Measurements from ENCODE around the gene PTPN23. TPM values are rescaled to one million over a fixed set of nuclear protein-coding genes. Genes with fewer than 3 reads are reported as not detected.

Gene PTPN23
- total and polyA plus RNA-seq, 9 of the 15 experiments (the other 6 are each of a cell fraction or from before 2014, with no cell fraction given), result 0.41 to 58.7 (median 7.2) TPM

DNA sequence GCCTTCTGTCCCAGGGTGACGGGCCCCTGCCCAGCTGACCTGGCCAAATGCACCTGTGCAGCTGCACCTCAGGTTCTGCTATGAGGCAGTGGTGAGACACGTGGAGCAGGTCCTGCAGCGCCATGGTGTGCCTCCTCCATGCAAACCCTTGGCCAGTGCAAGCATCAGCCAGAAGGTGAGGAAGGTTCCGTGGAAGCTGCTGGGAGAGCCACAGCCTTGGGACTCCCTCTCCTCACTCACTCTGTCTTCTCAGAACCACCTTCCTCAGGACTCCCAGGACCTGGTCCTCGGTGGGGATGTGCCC lies 31.6 kb downstream of the PTPN23 start:
- CTCF ChIA-PET (ENCODE audit: low intra/inter-chr PET ratio), result no interaction called here

DNA sequence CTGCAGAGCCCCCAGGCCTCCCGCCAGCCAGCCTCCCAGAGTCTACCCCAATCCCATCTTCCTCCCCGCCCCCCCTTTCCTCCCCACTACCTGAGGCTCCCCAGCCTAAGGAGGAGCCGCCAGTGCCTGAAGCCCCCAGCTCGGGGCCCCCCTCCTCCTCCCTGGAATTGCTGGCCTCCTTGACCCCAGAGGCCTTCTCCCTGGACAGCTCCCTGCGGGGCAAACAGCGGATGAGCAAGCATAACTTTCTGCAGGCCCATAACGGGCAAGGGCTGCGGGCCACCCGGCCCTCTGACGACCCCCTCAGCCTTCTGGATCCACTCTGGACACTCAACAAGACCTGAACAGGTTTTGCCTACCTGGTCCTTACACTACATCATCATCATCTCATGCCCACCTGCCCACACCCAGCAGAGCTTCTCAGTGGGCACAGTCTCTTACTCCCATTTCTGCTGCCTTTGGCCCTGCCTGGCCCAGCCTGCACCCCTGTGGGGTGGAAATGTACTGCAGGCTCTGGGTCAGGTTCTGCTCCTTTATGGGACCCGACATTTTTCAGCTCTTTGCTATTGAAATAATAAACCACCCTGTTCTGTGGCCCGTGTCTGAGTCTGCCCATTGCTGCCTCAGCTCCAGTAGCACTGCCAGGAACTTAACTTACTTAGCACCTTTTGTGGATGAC lies 32.2 kb downstream of the PTPN23 start:
- no peak overlapping the region for H3K4me3 ChIP-seq
- ATAC-seq (peak; percentile 13), FAIRE-seq (no peak), DNase-seq (ENCODE audit: extremely low read depth in 1 of 4, low spot score in 3 of 4) (peak in 2 of 4 experiments; percentile 22 to 53)
- CTCF ChIA-PET (ENCODE audit: low intra/inter-chr PET ratio), result no interaction called here
- peaks cover 9% of the 10 kb centered on the region; the same call in 1 of the 2 replicates for H4K20me1 ChIP-seq (replicated peaks; ENCODE audit: control insufficient read depth, insufficient read depth, low read length)
- H3K9ac ChIP-seq (ENCODE audit: insufficient read depth in 1 of 2, low read depth in 2 of 2, low read length in 2 of 2), result no peak overlapping the region
- no peaks in the 10 kb centered on the region for H3K9me3 ChIP-seq (replicated peaks; ENCODE audit: control insufficient read depth, insufficient read depth, low read depth, low read length)
- in situ Hi-C loops (cut with MboI), result no loop called here
- BruUV-seq (replicated peaks), result TSS peak; percentile 29
- no peaks in the 10 kb centered on the region for H3K79me2 ChIP-seq (ENCODE audit: control insufficient read depth, insufficient read depth, low read length)
- H3K4me1 ChIP-seq (replicated peaks in 1 of 2; ENCODE audit: control insufficient read depth in 2 of 2, insufficient read depth in 2 of 2, low read length in 2 of 2), result peaks cover 0 to 44% of the 10 kb centered on the region in 2 experiments; a peak in 1 of 5 replicates
- no peaks in the 10 kb centered on the region for H3K27me3 ChIP-seq (ENCODE audit: control insufficient read depth in 2 of 2, insufficient read depth in 2 of 2, low read length in 2 of 2)
- 86% methylated on average over 9 of the region's 12 CpGs for WGBS (ENCODE audit: insufficient coverage, low coverage, missing lambda C conversion rate)
- peaks cover 89% of the 10 kb centered on the region; the same call in 2 of the 3 replicates for H3K36me3 ChIP-seq (ENCODE audit: control insufficient read depth, insufficient read depth, low read length)
- H3K4me2 ChIP-seq (ENCODE audit: insufficient read depth, low read length), result no peak overlapping the region
- POLR2A ChIA-PET, result interaction anchor here (0.6 to 1.4 kb wide), 4 partner anchors 9 to 384 kb away, joined by 3 to 4 read pairs (median 4); no protein-coding TSS in a partner anchor
- no peak overlapping the region for H3K27ac ChIP-seq (ENCODE audit: extremely low read depth, low read depth, low read length)
- no peak overlapping the region for H2AFZ ChIP-seq (ENCODE audit: low read depth, low read length)
- H3K9me1 ChIP-seq (ENCODE audit: control insufficient read depth, insufficient read depth, low read length), result no peaks in the 10 kb centered on the region
- intact Hi-C loops (cut with micrococcal nuclease), result no loop called here
- TF ChIP-seq BRD4 (IDR thresholded peaks at IDR 0.05), result no peak
- peak; percentile 11; the same call in 1 of the 2 replicates for TF ChIP-seq POLR2G (IDR thresholded peaks at IDR 0.05; ENCODE audit: low read depth, low read length)
- TF ChIP-seq SAFB (IDR thresholded peaks at IDR 0.05; ENCODE audit: borderline replicate concordance, low read depth, low read length), result peak; percentile 62; the same call in 1 of the 2 replicates
- TF ChIP-seq POLR2AphosphoS5 (IDR thresholded peaks at IDR 0.05; ENCODE audit: control insufficient read depth, insufficient read depth, low read depth, low read length), result peak; percentile 47; the same call in 1 of the 2 replicates
- 0 out of 2 replicates have a peak, but pooled peaks have one; percentile 14 for TF ChIP-seq POLR2AphosphoS2 (IDR thresholded peaks at IDR 0.05; ENCODE audit: low read length)
- TF ChIP-seq, protein P1, sequence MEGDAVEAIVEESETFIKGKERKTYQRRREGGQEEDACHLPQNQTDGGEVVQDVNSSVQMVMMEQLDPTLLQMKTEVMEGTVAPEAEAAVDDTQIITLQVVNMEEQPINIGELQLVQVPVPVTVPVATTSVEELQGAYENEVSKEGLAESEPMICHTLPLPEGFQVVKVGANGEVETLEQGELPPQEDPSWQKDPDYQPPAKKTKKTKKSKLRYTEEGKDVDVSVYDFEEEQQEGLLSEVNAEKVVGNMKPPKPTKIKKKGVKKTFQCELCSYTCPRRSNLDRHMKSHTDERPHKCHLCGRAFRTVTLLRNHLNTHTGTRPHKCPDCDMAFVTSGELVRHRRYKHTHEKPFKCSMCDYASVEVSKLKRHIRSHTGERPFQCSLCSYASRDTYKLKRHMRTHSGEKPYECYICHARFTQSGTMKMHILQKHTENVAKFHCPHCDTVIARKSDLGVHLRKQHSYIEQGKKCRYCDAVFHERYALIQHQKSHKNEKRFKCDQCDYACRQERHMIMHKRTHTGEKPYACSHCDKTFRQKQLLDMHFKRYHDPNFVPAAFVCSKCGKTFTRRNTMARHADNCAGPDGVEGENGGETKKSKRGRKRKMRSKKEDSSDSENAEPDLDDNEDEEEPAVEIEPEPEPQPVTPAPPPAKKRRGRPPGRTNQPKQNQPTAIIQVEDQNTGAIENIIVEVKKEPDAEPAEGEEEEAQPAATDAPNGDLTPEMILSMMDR (IDR thresholded peaks at IDR 0.05 in 2 of 3, conservative IDR thresholded peaks at IDR 0.05 in 1 of 3; ENCODE audit: insufficient read depth in 2 of 3, low read depth in 1 of 3, low read length in 3 of 3), result peak in 2 of 3 experiments; percentile 15 to 29; a peak in 2 of 6 replicates
- TF ChIP-seq STAG1 (CRISPR knock-in tag; IDR thresholded peaks at IDR 0.05; ENCODE audit: borderline replicate concordance), result 0 out of 2 replicates have a peak, but pooled peaks have one; percentile 21
- no peak for TF ChIP-seq ZNF143 (CRISPR knock-in tag; IDR thresholded peaks at IDR 0.05)
- TF ChIP-seq, protein P2, sequence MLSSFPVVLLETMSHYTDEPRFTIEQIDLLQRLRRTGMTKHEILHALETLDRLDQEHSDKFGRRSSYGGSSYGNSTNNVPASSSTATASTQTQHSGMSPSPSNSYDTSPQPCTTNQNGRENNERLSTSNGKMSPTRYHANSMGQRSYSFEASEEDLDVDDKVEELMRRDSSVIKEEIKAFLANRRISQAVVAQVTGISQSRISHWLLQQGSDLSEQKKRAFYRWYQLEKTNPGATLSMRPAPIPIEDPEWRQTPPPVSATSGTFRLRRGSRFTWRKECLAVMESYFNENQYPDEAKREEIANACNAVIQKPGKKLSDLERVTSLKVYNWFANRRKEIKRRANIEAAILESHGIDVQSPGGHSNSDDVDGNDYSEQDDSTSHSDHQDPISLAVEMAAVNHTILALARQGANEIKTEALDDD (IDR thresholded peaks at IDR 0.05), result no peak

More for the DNA sequence above, 31.6 kb downstream of the PTPN23 start:
- Histone ChIP-seq H3K27me3 (ENCODE audit: control insufficient read depth in 2 of 2, insufficient read depth in 2 of 2, low read length in 2 of 2) (no peaks in the 10 kb centered on the region), H3K9me1 (ENCODE audit: control insufficient read depth, insufficient read depth, low read length) (no peaks in the 10 kb centered on the region), H2AFZ (ENCODE audit: low read depth, low read length) (no peak overlapping the region), H3K4me1 (replicated peaks in 1 of 2; ENCODE audit: control insufficient read depth in 2 of 2, insufficient read depth in 2 of 2, low read length in 2 of 2) (peaks cover 0 to 46% of the 10 kb centered on the region in 2 experiments; a peak in 2 of 5 replicates), H3K4me3 (no peak overlapping the region), H4K20me1 (replicated peaks; ENCODE audit: control insufficient read depth, insufficient read depth, low read length) (peaks cover 9% of the 10 kb centered on the region; the same call in 1 of the 2 replicates), H3K36me3 (ENCODE audit: control insufficient read depth, insufficient read depth, low read length) (peaks cover 92% of the 10 kb centered on the region; the same call in 2 of the 3 replicates), H3K79me2 (ENCODE audit: control insufficient read depth, insufficient read depth, low read length) (no peaks in the 10 kb centered on the region), H3K27ac (ENCODE audit: extremely low read depth, low read depth, low read length) (no peak overlapping the region), H3K9ac (ENCODE audit: insufficient read depth in 1 of 2, low read depth in 2 of 2, low read length in 2 of 2) (peak overlapping the region in 1 of 2 experiments; percentile 55; a peak in 1 of 4 replicates), H3K4me2 (ENCODE audit: insufficient read depth, low read length) (no peak overlapping the region), H3K9me3 (replicated peaks; ENCODE audit: control insufficient read depth, insufficient read depth, low read depth, low read length) (no peaks in the 10 kb centered on the region)
- TF ChIP-seq POLR2A (conservative IDR thresholded peaks at IDR 0.05) (peak; percentile 16; the same call in 1 of the 2 replicates), BACH1 (tag; IDR thresholded peaks at IDR 0.05) (no peak), POLR2G (IDR thresholded peaks at IDR 0.05; ENCODE audit: low read depth, low read length) (peak; percentile 49; the same call in 1 of the 2 replicates), TCFL5 (CRISPR knock-in tag; conservative IDR thresholded peaks at IDR 0.05) (no peak), CTBP1 (IDR thresholded peaks at IDR 0.05; ENCODE audit: borderline replicate concordance) (no peak), HNRNPK (IDR thresholded peaks at IDR 0.05; ENCODE audit: low read depth, low read length, poor library complexity, severe bottlenecking) (no peak), ZFX (CRISPR knock-in tag; IDR thresholded peaks at IDR 0.05) (0 out of 2 replicates have a peak, but pooled peaks have one; percentile 12)
- no peak for ATAC-seq
- no TSS peak for BruUV-seq (replicated peaks)
- DNase-seq (ENCODE audit: extremely low read depth in 1 of 4, low spot score in 3 of 4), result no peak
- intact Hi-C loops (cut with micrococcal nuclease) (no loop called here), in situ Hi-C loops (cut with MboI) (no loop called here)
- 85% methylated on average over 5 of the region's 5 CpGs for WGBS (ENCODE audit: insufficient coverage, low coverage, missing lambda C conversion rate)
- POLR2A ChIA-PET, result interaction anchor here (0.6 to 1.4 kb wide), 2 partner anchors 14 to 385 kb away, joined by 4 read pairs; no protein-coding TSS in a partner anchor
- FAIRE-seq, result no peak
